SIG-M5 treated with dmso at 0.1 percent for 504 hours (cell line): ENCODE data around the gene FBRSL1.

Experiments
- DNase-seq: peaks from one replicate; lab custom pipeline; 2025; ENCODE audit not compliant: unreplicated experiment; lab: John Stamatoyannopoulos, UW

The FBRSL1 gene

GRCh38 chr12:132554845-132555630, 65.1 kb downstream of the FBRSL1 start:
- DNase-seq: no peak

GRCh38 chr12:132555686-132556085, 65.7 kb downstream of the FBRSL1 start:
- no peak for DNase-seq

- no peak for DNase-seq
These were observed 66.3 kb downstream of the FBRSL1 start for GRCh38 chr12:132556216-132556615.

GRCh38 chr12:132556801-132557200, 66.8 kb downstream of the FBRSL1 start:
- no peak for DNase-seq

- no peak for DNase-seq
These were observed 67.5 kb downstream of the FBRSL1 start for GRCh38 chr12:132557291-132558015.

- DNase-seq: no peak
These were observed 68.3 kb downstream of the FBRSL1 start for GRCh38 chr12:132558042-132558856.

GRCh38 chr12:132558861-132559623, 69.1 kb downstream of the FBRSL1 start:
- no peak for DNase-seq

GRCh38 chr12:132559652-132560363, 69.9 kb downstream of the FBRSL1 start:
- peak; percentile 60 for DNase-seq

GRCh38 chr12:132560364-132560613, 70.3 kb downstream of the FBRSL1 start:
- no peak for DNase-seq

GRCh38 chr12:132560614-132561426, 70.9 kb downstream of the FBRSL1 start:
- peak; percentile 84 for DNase-seq
